Spleen (tissue), 7 donors: ENCODE results near the gene PFN1.

ENCODE experiments used
- POLR2AphosphoS5 ChIP-seq, 3 donors: sonication (generic); formaldehyde crosslinking; IDR thresholded peaks; one replicate each; pipeline ENCODE4 v1.5.1; 2017; ENCODE audit warnings: antibody characterized with exemption in 3 of 3
- TF ChIP-seq, protein P1 (sequence below), 11 experiments: fragments of 200-600 bp in 7 of 11; fragments of 450-650 bp in 4 of 11; sonication (generic) in 4 of 11; IDR thresholded peaks in 8 of 11; conservative IDR thresholded peaks in 3 of 11; 1 replicate in 7 of 11; 2 replicates in 4 of 11; pipeline versions ENCODE4 v1.4.0 to v1.8.0; 2016 to 2021; ENCODE audit warnings: antibody characterized with exemption in 11 of 11, inconsistent platforms in 4 of 11, mild to moderate bottlenecking in 1 of 11
- donor health status: DM: no; HTN: no; CAD: no; lungs with moderate emphysema.
- donor health status: DM: no; HTN: no; CAD: no.
- donor health status: DM: no; HTN: no; CAD: no.

DNA sequence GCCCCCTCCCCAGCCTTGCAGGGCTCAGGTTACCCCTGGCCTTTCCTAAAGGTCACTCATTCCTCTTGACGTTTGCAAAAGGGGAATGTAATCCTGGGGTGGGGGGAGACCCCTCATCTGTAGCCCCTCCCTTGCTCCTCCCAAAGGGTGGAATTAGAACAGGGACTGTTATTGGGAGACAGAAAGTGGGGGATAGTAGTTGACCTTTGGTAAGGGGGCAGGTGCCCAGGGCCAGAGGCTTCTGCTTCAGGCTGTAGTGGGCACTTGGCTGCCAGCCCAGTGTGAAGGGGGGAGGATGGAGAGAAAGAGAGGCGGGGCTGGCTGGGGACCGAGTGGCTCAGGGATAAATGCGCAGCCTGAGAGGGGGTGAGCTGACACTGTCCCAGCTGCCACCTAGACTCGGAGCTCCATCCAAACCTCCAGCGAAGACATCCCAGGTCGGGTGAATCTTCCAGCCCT is 2.4 kb upstream of the PFN1 start, which contains the start of gene ENO3:
- no peak for TF ChIP-seq POLR2AphosphoS5 (IDR thresholded peaks at IDR 0.05)
- TF ChIP-seq, protein P1, sequence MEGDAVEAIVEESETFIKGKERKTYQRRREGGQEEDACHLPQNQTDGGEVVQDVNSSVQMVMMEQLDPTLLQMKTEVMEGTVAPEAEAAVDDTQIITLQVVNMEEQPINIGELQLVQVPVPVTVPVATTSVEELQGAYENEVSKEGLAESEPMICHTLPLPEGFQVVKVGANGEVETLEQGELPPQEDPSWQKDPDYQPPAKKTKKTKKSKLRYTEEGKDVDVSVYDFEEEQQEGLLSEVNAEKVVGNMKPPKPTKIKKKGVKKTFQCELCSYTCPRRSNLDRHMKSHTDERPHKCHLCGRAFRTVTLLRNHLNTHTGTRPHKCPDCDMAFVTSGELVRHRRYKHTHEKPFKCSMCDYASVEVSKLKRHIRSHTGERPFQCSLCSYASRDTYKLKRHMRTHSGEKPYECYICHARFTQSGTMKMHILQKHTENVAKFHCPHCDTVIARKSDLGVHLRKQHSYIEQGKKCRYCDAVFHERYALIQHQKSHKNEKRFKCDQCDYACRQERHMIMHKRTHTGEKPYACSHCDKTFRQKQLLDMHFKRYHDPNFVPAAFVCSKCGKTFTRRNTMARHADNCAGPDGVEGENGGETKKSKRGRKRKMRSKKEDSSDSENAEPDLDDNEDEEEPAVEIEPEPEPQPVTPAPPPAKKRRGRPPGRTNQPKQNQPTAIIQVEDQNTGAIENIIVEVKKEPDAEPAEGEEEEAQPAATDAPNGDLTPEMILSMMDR (IDR thresholded peaks at IDR 0.05 in 8 of 11, conservative IDR thresholded peaks at IDR 0.05 in 3 of 11), result no peak
